HG02938 (cell line): Measurements from ENCODE around the gene CROCC2.

Source experiments
- ATAC-seq: cut with Tn5 transposase; IDR thresholded peaks from one replicate; pipeline ENCODE4 v1.9.1; 2021; ENCODE audit warnings: mild to moderate bottlenecking, moderate library complexity; ENCODE audit not compliant: unreplicated experiment

Gene CROCC2

DNA sequence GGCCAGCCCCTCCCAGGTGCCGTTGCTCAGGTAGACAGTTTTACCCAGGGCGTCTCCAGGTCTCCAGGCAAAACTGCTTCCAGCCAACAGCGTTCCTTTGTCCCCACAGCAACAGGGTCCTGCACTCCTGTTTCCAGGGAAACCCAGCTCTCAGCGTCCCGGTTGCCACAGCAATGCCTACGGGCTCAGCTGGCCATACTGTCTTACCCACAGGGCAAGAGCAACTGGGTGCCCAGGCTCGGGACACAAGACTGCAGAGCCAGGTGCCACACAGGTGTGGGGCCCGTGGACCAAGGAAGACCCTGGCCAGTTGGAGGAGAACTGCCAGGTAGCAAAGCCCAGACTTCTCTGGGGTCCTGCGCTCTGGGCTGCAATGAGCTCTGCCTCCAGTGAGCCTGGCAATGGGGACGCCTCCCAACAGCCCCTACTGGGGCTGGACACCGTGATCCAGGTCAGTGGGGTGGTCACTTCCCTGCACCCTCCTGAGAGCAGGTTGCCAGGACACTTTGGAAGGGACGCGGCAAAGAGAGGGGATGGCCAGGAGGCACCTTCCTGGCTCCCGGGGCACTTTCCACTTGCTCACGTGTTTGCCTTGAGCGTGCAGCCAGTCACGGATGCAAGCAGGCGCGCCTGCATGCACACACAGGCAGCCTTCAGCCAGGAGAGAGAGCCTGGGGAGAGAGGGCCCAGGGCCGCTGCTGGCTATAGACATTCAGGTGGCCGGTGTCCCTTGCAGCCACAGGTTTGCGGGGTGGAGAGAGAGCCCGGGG lies at the start of gene CROCC2:
TSS of gene CROCC2 (plus strand) at position 196 of the 770 bp plus-strand sequence. CDS start at position 374, 178 bp downstream.
- no peak for ATAC-seq

DNA sequence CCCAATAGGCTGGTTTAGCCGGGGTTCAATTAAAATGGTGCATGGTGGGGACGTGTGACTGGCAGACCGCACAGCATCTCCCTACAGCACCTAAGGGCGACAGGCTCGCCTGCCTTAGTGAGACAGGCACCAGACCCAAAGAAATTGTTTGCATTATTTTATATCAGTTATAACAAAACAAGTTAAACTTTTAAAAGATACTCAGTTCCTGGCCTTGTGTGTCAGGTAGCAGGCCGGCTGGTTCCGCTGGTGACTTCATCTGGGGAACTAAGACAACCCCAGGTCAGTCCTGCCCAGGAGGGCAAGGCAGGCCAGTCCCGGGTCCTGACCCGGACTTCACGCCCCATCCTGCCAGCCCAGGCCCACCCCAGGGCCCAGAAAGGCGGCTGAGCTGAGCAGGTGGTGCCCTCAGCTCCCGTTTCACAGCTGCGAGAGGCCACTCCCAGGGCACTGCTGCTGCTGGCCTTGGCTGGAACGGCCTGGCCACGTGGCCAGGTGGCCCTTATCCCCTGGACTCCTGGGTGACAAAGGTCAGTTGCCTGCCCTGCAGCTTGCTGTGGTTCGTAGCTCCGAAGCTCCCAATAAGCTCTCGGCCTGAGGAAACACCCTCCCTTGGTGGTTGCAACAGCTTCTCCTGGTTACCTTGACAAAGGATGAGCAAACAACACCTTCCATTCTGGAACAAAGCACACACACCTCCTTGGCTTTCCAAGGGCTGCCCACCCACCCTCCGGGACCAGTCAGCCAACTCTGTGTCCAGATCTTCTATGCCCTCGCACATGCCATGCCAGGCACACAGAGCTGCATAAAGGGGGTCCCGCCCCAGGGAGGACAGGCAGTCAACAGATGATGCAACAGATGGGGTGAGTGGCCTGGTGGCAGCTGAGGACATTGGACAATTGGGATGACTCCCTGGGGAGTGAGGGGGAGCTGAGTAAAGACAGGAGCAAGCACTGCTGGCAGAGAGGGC lies 48.8 kb upstream of the CROCC2 start:
- ATAC-seq, result no peak

DNA sequence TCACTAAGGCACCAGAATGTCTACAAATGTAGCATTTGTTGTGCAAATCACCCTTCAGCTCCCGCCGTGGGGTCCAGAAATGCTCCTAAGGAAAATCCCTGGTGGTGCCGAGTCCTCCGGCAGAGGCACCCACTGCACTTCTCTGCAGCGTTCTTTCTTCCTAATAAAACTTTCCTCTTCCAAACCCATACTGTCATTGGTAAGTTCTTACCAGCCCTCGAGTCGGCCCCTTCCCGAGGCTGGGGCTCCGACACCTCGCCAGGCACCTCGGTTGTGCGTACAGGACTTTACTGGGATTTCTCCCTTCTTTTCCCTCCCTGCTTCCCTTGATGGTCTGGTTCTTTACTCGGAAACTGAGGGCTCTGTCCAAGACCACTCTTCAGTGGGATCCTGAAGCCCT lies 47.8 kb upstream of the CROCC2 start:
- ATAC-seq, result no peak

DNA sequence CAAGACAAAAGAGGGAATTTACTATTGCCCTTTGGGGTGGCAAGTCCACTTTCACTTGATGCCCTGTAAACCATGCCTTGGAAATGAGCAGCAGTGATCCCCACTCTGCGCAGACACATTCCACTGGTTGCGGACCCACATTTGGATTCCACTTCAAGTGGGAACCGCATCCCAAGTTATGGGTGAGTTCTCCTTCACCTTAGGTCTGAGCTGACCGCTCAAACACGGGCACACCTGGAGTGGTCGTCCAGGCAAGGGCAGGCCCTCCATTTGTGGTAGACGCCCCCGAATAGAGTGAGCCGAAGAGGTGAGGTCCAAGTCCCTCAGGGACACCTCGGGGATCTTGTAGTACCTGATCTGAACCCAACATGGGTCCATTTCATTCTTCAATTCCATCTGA lies 47.3 kb upstream of the CROCC2 start:
- no peak for ATAC-seq

DNA sequence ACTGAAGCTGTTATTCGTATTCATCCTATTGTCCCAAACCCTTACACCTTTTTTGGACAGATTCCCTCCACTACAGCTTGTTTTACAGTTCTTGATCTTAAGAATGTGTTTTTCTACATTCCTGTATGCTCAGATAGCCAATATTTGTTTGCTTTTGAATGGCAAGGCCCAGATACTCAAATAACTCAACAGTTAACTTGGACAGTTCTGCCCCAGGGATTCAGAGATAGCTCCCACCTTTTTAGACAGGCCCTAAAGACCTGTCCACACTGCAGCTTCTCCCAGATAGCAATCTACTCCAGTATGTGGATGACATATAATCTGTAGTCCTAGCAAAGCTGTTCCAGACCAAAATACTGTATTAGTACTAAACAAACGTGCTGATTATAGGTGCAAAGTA lies 44.6 kb upstream of the CROCC2 start:
- ATAC-seq, result no peak

DNA sequence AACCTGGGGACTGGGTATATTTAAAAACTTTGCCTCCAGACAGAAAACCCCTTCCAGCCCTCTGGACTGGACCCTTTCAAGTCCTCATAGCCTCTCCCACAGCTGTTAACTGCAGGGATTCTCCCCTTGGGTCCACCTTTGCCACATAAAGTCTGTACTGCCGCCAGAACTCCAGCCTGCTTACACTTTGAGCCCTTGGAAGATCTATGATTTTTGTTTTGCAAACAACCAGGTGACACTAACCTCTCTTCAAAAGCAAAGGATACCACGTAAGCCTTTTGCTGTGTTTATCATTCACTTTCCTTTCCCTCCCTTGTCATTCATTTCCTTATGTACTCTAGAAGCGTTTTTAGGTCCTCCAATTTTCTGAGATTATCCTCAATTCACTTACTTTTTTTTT lies 41.7 kb upstream of the CROCC2 start:
- ATAC-seq, result no peak

DNA sequence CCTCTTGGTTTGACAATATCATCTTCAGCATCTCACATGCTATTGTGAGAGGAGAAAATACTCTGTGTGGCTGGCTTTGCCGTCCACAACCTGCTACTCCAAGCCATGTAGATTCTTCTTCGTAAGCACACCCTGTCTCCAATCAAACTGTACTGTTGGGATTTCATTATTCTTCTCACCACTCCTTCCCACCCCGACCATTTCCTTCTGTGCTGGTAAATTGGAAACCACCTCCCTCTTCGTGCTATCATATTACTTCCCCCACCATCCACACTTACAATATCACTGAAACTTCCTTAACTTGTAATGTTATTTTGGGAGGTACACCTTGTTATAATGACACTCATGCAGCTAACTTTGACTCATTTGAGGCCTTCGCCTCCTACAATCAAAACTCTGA lies 40.7 kb upstream of the CROCC2 start:
- ATAC-seq, result no peak

DNA sequence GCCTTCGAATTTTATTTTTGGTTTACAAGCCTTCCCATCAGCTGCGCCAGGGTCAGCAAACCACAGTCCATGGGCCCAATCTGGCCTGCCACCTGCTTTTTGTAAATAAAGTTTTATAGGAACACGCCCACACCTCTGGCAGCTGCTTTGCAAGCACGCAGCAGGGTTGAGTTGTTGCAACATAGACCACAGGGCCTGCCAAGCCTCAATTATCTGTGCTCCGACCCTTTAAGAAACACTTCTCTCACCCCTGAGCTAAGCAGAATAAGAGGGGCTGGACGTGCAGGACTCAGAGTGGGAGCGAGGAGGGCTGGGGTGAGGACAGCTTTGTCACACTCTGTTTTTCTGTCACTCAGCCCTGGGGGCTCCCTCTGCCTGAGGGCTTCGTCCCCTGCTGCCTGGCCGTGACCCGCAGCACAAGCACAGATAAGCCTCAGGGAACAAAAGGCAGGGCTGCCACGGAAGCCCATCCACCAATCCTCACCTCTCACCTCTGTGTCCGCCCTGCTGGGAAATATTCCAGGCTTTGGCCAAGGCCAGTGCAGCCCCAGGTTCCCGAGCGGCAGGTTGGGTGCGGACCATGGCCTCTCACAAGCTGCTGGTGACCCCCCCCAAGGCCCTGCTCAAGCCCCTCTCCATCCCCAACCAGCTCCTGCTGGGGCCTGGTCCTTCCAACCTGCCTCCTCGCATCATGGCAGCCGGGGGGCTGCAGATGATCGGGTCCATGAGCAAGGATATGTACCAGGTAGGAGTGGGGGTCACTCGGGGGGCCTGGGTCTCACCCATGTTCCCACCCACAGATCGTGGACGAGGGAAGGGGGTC lies 37.6 kb upstream of the CROCC2 start, which contains the start of gene AGXT:
TSS of gene AGXT (plus strand) at position 539 of the 823 bp plus-strand sequence. CDS start at position 581, 42 bp downstream.
- ATAC-seq, result no peak

DNA sequence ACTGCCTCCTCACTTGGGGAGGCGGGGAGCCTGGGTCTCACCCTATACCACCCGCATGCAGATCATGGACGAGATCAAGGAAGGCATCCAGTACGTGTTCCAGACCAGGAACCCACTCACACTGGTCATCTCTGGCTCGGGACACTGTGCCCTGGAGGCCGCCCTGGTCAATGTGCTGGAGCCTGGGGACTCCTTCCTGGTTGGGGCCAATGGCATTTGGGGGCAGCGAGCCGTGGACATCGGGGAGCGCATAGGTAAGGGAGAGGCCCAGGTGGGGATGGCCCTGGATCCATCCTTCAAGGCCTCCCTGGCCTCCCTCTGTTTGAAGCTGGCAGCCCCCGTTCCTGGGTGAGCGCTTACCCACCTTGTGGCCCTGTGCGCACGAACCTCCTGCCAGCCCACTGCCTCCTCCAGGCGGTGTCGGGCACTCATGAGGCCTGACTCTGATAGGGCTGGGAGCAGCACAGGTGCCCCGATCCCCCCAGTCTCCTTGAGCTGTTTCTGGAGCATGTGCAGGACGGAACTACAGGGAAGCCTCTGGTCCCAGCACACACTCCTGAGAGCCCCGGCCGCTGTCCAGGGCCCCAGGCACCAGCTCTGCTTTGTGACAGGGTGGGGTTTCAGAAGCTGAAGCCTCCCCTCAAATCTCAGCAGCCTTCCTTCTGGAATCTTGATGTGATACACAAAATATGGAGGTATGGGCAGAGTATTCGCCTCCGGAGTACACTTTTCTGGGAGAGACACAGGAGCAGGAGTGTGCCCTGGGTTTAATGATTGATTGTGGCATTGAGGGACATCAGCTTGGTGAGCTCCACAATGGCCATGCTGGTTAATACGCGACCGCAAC lies 36.8 kb upstream of the CROCC2 start:
- no peak for ATAC-seq

DNA sequence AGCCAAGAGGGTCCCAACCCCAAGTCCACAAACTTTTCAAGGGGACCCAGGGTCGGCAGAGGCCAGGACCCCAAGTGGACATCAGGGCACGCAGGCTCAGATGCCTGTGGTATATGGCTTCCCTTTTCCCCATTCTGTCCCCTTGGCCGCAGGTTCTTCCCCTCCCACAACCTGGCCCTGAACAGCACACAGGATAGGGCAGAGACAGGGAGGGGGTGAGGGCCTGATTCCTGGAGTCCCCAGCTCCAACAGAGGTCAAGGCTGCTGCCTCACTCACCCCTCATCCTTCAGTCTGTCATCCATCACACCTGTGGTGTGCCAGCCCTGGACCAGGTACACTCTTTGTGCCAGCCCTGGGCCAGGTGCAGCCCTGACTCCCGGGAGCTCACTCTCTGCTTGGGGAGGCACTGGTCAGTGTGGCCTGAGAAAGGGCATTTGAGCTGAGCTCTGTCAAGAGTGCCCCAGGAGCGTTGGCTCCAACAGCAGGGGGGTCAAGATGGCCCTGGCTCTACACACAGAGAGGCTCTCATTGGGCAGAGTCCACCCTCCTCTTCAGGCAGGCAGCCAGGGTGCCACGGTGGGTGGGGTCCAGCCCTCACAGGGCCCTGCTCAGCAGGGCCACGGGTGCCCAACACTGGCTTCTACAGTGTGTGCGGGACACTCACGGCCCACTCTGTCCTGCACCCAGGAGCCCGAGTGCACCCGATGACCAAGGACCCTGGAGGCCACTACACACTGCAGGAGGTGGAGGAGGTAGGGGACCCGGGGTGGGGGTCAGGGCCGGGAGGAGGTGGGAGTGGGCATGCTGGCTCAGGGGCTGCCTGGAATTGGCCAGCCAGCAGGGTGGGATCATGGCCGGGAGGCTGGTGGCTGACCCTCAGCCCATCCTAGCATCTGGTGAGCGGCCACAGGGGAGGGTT lies 35.9 kb upstream of the CROCC2 start:
- no peak for ATAC-seq

DNA sequence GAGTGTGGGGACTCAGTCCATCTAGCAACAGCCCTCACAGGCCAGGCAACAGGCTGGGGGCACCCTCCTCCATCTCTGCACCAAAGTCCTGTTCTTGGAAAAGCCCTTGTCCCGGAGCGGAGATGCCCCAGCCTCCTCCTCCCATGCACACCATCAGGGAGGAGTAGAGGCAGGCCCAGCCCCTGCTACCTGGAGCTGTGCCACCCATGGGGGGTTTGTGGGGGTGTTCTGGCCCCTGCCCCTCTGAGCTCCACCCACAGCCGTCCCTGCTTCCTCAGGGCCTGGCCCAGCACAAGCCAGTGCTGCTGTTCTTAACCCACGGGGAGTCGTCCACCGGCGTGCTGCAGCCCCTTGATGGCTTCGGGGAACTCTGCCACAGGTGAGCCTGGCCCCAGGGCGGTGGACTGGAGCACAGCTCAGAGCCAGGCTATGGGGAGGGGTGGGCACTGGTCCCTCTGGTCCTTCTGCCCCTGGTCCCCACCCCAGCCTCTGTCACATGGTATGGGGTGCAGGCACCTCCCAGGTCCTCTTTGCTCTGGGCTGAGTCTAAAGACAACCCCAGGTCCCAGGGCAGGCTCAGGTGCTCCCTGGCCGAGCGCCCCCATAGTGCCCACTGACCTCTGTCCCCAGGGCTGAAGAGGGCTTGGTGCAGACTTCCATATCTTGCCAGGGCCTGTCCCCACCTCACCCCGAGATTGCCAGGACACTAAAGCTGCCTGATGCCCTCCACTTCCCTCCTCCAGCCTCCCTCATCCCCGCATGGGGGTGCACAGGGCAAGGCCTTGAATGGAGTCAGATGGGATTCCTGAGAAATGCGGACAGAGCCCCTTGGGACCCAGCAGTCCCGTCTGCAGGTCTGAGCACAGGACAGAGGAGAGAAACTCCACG lies 34.8 kb upstream of the CROCC2 start:
- no peak for ATAC-seq

DNA sequence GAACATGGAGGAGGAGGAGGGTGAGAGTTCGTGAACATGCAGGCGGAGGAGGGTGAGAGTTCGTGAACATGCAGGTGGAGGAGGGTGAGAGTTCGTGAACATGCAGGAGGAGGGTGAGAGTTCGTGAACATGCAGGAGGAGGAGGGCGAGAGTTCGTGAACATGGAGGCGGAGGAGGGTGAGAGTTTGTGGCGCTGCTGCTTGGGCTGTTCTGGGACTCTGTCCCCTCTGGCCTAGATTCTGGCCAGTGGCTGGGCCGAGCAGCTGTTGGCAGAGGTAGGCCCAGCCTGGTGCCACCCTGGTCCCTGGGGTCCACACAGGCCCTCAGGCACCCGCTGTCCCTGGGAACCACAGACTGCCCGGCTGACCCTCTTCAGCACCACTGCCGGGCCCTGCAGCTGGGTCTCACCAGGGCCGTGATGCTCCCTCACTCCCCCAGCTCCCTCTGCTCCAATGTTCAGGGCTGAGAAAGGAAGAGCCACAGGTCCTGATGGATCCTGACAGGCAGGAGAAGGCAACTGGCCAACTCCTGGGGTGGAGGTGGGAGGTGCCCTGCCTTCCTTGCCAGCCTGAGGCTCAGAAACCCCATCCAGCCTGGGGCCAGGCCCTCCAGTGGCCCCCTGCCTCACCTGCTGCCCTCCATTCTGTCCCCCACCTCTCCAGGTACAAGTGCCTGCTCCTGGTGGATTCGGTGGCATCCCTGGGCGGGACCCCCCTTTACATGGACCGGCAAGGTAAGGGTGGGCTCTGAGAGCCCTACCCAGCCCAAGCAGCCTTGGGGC lies 33.6 kb upstream of the CROCC2 start:
- no peak for ATAC-seq

DNA sequence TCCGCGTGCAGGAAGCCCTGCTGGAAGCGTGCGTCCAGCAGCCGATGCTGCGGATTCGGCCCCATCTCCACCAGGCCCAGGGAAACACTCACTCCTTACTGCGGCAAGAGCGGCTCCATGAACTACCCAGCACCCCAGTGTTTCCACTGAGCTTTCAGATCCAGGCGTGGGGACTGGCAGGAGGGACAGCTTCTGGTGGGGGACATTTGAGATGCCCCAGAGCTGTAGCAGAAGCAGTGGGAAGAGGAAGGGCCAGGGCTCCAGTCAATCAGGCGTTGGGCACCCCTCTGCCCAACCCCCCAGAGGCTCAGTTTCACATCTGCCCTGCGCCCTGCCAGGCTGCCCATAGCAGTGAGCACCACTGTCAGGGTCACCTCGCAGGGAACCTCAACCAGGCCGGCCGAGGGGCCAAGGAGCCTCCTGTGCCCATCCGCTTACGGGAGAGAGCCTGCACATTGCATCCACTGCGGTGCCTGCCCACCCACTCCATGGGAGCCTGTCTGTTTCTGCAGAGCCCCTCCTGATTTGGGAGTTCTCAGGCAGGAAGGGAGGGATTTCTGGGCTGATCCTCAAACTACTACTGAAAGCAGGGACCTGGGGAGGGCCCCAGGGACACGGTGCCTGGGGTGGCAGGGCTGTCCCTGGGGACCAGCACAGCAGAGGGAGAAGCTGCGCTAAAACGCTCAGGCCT lies 32.9 kb upstream of the CROCC2 start:
- ATAC-seq, result no peak

DNA sequence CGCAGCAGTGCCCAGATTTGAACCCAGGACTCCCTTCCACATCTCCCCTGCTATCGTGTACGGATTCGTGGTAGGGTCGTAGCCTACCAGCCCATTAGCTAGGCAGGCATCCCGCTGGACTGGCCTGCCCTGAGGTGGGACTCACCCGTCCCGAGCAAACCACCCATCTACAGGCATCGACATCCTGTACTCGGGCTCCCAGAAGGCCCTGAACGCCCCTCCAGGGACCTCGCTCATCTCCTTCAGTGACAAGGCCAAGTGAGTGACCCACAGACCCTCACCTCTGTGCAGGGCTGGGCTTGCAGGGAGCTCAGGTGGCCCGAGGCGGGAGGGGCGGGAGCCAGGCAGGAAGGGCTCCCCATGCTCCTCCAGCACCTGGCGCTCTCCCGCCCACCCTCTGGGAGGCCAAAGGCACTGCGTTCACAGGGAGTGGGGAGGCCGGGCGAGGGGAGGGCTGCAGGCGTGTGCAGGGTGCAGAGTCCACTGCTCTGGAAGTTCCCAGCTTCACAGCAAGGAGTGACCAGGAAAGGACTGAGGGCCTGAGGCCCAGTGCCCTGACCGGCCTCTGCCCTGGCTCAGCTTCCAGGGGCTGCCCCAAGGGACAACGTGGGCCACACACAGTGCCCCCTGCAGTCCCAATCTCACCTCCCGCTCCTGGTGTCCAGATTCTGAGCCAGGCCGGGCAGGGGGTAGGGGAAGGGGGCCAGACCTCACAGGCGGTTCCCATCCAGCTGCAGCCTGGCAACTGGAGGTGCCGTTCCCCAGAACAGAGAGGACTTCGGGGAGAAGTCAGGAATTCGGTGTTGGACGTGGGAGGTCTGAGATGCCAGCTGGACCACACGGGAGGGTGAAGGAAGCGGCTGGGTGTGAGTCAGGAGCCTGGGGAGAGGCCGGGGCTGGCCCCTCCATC lies 32.1 kb upstream of the CROCC2 start:
- ATAC-seq, result no peak

DNA sequence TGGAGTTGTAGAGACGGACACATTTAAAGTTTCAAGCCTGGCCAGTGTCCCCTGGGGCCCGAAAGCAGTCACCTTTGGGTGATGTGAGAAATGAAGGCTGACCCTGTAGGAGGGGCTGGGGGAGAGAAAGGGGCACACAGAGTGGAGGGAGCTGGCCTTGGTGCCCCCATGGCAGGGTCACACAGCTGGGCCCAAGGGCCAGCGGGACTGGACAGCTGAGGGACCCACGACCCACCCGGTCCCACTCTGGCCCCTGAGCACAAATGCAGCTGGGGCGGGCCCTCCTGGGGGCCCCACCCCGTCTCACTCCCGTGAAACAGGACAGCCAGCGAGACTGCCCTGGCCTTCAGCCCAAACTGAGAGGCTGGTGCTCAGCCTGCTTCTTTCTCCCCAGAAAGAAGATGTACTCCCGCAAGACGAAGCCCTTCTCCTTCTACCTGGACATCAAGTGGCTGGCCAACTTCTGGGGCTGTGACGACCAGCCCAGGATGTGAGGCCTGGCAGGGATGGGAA lies 31.4 kb upstream of the CROCC2 start:
- no peak for ATAC-seq
